Spleen (tissue), 11 donors: Measurements from ENCODE around the gene PIAS1. TPM values are rescaled to one million over a fixed set of nuclear protein-coding genes. Genes with fewer than 3 reads are reported as not detected.
A peak's percentile ranks its signal among the peaks of the same experiment; 100 is the strongest.
"Not testable (repeated sequence)": the region's sequence is repeated elsewhere in the genome, so short reads cannot be mapped to it uniquely, and the experiment has no call there.

Experiments used
- DNase-seq: peaks from one replicate; pipeline ENCODE4 v3.0.0-alpha.2; 2020
- H3K27ac ChIP-seq, 8 donors: fragments of 200-600 bp; sonication (generic) in 7 of 8; 1 replicate in 4 of 8; 2 replicates in 4 of 8; pipeline versions ENCODE4 v1.5.0 to v1.8.0; 2016 to 2021; ENCODE audit warnings: inconsistent platforms in 4 of 8, mild to moderate bottlenecking in 4 of 8, moderate library complexity in 1 of 8
- H3K27me3 ChIP-seq, 7 donors: fragments of 200-600 bp; sonication (generic) in 6 of 7; replicated peaks in 1 of 7; 1 replicate in 4 of 7; 2 replicates in 3 of 7; pipeline versions ENCODE4 v1.5.0 to v1.8.0; 2016 to 2021; ENCODE audit warnings: inconsistent platforms in 3 of 7, mild to moderate bottlenecking in 1 of 7
- H3K36me3 ChIP-seq, 6 donors: fragments of 200-600 bp; sonication (generic) in 5 of 6; 1 replicate in 4 of 6; 2 replicates in 2 of 6; pipeline versions ENCODE4 v1.5.0 to v1.8.0; 2016 to 2021; ENCODE audit warnings: inconsistent platforms in 2 of 6
- H3K4me1 ChIP-seq, 6 donors: fragments of 200-600 bp; sonication (generic) in 5 of 6; 1 replicate in 3 of 6; 2 replicates in 3 of 6; pipeline versions ENCODE4 v1.5.0 to v1.8.0; 2016 to 2021; ENCODE audit warnings: inconsistent platforms in 3 of 6
- H3K4me3 ChIP-seq, 8 donors: fragments of 200-600 bp; sonication (generic) in 7 of 8; 1 replicate in 4 of 8; 2 replicates in 4 of 8; pipeline versions ENCODE4 v1.5.0 to v1.8.0; 2016 to 2021; ENCODE audit warnings: inconsistent platforms in 4 of 8, mild to moderate bottlenecking in 4 of 8, moderate library complexity in 2 of 8
- H3K9me3 ChIP-seq, 8 donors: fragments of 200-600 bp; sonication (generic) in 7 of 8; 1 replicate in 4 of 8; 2 replicates in 4 of 8; pipeline versions ENCODE4 v1.5.0 to v1.8.0; 2016 to 2021; ENCODE audit warnings: inconsistent platforms in 4 of 8
- CTCF ChIP-seq, 11 experiments: fragments of 200-600 bp in 7 of 11; fragments of 450-650 bp in 4 of 11; sonication (generic) in 4 of 11; IDR thresholded peaks in 8 of 11; conservative IDR thresholded peaks in 3 of 11; 1 replicate in 7 of 11; 2 replicates in 4 of 11; pipeline versions ENCODE4 v1.4.0 to v1.8.0; 2016 to 2021; ENCODE audit warnings: antibody characterized with exemption in 11 of 11, inconsistent platforms in 4 of 11, mild to moderate bottlenecking in 1 of 11
- POLR2A ChIP-seq, 3 donors: fragments of 450-650 bp; IDR thresholded peaks; one replicate each; pipeline ENCODE4 v1.5.1; 2017; ENCODE audit warnings: antibody characterized with exemption in 3 of 3, mild to moderate bottlenecking in 1 of 3
- POLR2AphosphoS5 ChIP-seq, 3 donors: sonication (generic); formaldehyde crosslinking; IDR thresholded peaks; one replicate each; pipeline ENCODE4 v1.5.1; 2017; ENCODE audit warnings: antibody characterized with exemption in 3 of 3
- whole genome bisulfite sequencing, 5 donors: extraction: QIAGEN DNeasy Blood & Tissue Kit in 3 of 5; methylation state at CpG; one replicate each; pipeline versions ENCODE4 v1.1.5 to v1.1.7; 2013 to 2018; 5-methylcytosine and 5-hydroxymethylcytosine counted together
- intact Hi-C: fragments of 100-400 bp; cut with DNase I; formaldehyde crosslinking; loops from one replicate; pipeline ENCODE4 v1.15.0; 2023; ENCODE audit warnings: low total_unique reads
- polyA plus RNA-seq, 3 donors: library from polyadenylated mRNA; stranded (reverse); fragments of 200-250 nt; gene quantifications; one replicate each; pipeline ENCODE4 v1.2.1, GENCODE V29; 2013
- total RNA-seq, 7 donors: library from RNA; depleted of rRNA in 3 of 7; stranded (reverse); fragments of >200 nt in 3 of 7; fragmentation: NEBNext Ultra II Directional in 4 of 7; extraction: Animal tissue kit (Norgen Biotek cat#: 25700) in 4 of 7; gene quantifications; one replicate each; pipeline versions ENCODE4 v1.1.0 to v1.2.1, GENCODE V29; 2016 to 2021
- donor health status: healthy with polysubstance abuse.
- donor health status: DM: no; HTN: no; CAD: no; lungs with moderate emphysema.
- donor health status: DM: no; HTN: no; CAD: no.
- donor health status: Bipolar disorder and iron deficiency.
- donor health status: healthy.
- donor health status: DM: no; HTN: no; CAD: no.
- donor health status: DM: yes; HTN: yes; CAD: no.

Gene PIAS1
- total and polyA plus RNA-seq, 10 donors: 12.0 to 104 (median 64.7) TPM

DNA sequence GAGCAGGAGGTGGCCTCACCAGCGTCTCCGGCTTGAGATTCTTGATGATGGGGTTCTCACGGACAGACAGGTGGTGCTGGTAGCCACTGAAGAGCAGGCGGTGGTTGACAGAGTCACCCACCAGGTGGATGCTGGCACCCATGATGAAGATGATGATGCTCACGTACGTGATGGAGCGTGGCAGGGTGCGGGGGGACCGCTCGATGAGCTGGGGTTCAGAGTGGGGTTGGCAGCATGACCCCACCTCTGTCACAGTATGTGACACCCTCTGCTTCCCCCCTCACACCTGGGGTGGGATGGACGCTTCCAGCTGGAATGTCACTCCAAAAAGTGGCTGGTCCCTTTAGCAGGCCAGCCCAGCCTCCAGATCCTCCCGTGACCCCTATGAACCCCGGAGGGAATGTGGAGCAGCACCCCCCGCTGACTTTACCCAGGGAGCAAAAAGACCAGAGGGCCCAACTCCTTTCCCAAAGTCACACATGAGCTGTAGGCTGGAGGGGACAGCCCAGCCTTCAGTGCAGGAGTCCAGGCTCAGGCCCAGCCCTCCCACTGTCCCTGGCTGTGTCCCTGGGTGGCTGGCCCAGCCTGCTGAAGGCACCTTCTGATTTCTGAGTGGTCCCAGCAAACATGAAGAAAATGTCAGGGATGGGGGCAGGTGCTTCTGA, 157.7 kb downstream of the PIAS1 start:
- peaks cover 0 to 46% (median 0%) of the 10 kb centered on the region in 6 donors for H3K36me3 ChIP-seq
- no peak for TF ChIP-seq CTCF (IDR thresholded peaks at IDR 0.05 in 8 of 11, conservative IDR thresholded peaks at IDR 0.05 in 3 of 11)
- no peak for TF ChIP-seq POLR2A (IDR thresholded peaks at IDR 0.05)
- TF ChIP-seq POLR2AphosphoS5 (IDR thresholded peaks at IDR 0.05): no peak
- no peaks in the 10 kb centered on the region for H3K27me3 ChIP-seq
- peak; percentile 70 for DNase-seq
- no peaks in the 10 kb centered on the region for H3K9me3 ChIP-seq
- H3K4me1 ChIP-seq: peaks cover 0 to 61% (median 37%) of the 10 kb centered on the region in 6 donors
- H3K27ac ChIP-seq: no peak overlapping the region
- H3K4me3 ChIP-seq: no peak overlapping the region
- 88 to 98% (median 95%) methylated on average over 10 to 14 of the region's 14 CpGs for WGBS, 5 donors
- intact Hi-C loops: loop anchor here (5.0 kb wide), 1 partner anchor 349 kb away; no protein-coding TSS in a partner anchor

DNA sequence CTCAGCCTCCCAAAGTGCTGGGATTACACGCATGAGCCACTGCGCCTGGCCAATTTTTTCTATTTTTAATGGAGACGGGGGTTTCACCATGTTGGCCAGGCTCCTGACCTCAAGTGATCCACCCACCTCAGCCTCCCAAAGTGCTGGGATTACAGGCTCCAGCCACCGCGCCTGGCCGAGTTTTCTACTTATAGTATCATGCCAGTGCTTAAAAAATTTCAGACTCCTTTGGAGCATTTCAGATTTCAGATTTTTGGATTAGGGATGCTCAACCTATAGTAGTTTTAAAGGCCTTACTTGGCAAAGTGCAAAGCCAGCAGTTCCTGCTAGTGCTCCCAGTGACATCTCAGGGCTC, 159.4 kb downstream of the PIAS1 start:
- H3K4me3 ChIP-seq, H3K27ac ChIP-seq, H3K9me3 ChIP-seq, H3K27me3 ChIP-seq: not testable (repeated sequence)
- DNase-seq: peak; percentile 31
- intact Hi-C loops: loop anchor here (5.0 kb wide), 1 partner anchor 351 kb away; no protein-coding TSS in a partner anchor
- H3K36me3 ChIP-seq: peaks cover 0 to 63% (median 0%) of the 10 kb centered on the region in 6 donors
- peaks cover 0 to 45% (median 24%) of the 10 kb centered on the region in 6 donors for H3K4me1 ChIP-seq
- 94 to 96% (median 96%) methylated on average over 6 of the region's 6 CpGs for WGBS, 5 donors

DNA sequence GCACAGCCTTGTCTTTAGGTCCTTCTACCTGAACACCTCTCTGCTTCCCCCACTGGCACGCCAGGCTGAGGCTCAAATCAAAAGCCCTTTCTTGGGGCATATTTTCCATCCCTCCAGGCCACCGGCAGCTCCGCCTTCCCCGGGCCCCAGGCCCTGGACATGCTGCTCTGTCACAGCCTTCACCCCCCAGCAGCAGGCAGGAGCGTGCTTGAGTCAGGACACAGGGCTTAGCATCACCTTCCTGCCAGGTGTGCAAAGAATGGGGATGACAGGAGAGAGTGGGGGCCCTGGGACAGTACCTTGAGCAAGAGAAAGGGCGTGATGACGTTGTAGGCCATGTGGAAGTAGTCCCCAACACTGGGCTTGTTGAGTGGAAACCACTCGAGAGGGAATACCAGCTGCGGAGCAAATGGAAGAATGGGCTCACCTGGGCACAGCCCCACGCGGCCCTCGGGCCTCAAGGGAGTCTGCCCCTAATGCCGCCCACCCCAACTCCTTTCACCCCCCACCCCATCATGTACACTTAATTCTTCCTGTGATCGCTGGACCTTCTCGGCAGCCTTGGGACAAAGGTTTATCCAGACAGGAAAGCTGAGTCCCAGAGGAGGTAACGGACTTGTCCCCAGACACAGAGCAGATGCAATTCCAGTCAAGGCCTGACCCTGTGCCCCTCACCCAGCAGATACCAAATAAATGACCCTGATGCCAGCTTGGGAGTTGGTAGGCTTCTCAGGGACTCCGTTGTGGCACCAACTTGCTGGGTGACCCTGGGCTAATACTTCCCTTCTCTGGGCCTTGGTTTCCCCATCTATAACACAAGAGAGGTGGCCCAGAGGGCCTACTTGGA, 160.1 kb downstream of the PIAS1 start:
- intact Hi-C loops: loop anchor here (5.0 kb wide), 1 partner anchor 352 kb away; no protein-coding TSS in a partner anchor
- Histone ChIP-seq H3K9me3 (no peaks in the 10 kb centered on the region), H3K4me3 (no peak overlapping the region), H3K27me3 (no peaks in the 10 kb centered on the region), H3K27ac (peak overlapping the region in 2 of 8 donors; percentile 44 to 48), H3K36me3 (peaks cover 0 to 66% (median 0%) of the 10 kb centered on the region in 6 donors), H3K4me1 (peaks cover 0 to 37% (median 17%) of the 10 kb centered on the region in 6 donors)
- DNase-seq: peak; percentile 54
- 87 to 95% (median 91%) methylated on average over 14 to 17 of the region's 17 CpGs for WGBS, 5 donors
- TF ChIP-seq POLR2A (IDR thresholded peaks at IDR 0.05) (no peak), POLR2AphosphoS5 (IDR thresholded peaks at IDR 0.05) (no peak), CTCF (IDR thresholded peaks at IDR 0.05 in 8 of 11, conservative IDR thresholded peaks at IDR 0.05 in 3 of 11) (no peak)

- H3K27ac ChIP-seq: peak overlapping the region in 2 of 8 donors; percentile 44 to 48
- H3K4me1 ChIP-seq: peaks cover 0 to 31% (median 11%) of the 10 kb centered on the region in 6 donors
- intact Hi-C loops: loop anchor here (5.0 kb wide), 1 partner anchor 353 kb away; no protein-coding TSS in a partner anchor
- H3K36me3 ChIP-seq: peaks cover 0 to 66% (median 0%) of the 10 kb centered on the region in 6 donors
- H3K4me3 ChIP-seq: no peak overlapping the region
- 65 to 82% (median 73%) methylated on average over 6 of the region's 6 CpGs for WGBS, 5 donors
- TF ChIP-seq CTCF (IDR thresholded peaks at IDR 0.05 in 8 of 11, conservative IDR thresholded peaks at IDR 0.05 in 3 of 11) (no peak), POLR2A (IDR thresholded peaks at IDR 0.05) (no peak), POLR2AphosphoS5 (IDR thresholded peaks at IDR 0.05) (no peak)
- H3K27me3 ChIP-seq: no peaks in the 10 kb centered on the region
- peak; percentile 35 for DNase-seq
- no peaks in the 10 kb centered on the region for H3K9me3 ChIP-seq
Measured at GRCh38 chr15:68214838-68215254, 160.7 kb downstream of the PIAS1 start.
